ENCODE data around the gene ZRANB1.

DNA sequence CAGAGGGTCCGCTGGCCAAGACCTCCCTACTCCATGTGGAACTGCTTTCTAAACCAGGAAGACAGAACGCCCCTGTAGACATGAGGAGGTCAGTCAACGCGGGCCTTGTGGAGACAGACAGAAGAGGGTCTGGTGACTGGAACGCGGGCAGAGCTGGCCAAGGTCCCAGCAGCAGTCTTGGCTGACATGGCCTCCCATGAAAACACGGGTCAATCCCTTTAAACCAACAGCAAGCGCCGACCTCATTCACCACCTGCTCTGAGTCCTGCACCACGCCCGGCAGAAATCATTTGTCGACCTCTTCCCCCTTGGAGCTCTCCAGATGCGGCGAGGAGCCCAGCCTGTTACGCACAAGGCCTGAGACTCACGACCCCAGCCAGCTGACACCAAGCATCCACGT lies 78.5 kb downstream of the ZRANB1 start:
- TF ChIP-seq, protein P1, sequence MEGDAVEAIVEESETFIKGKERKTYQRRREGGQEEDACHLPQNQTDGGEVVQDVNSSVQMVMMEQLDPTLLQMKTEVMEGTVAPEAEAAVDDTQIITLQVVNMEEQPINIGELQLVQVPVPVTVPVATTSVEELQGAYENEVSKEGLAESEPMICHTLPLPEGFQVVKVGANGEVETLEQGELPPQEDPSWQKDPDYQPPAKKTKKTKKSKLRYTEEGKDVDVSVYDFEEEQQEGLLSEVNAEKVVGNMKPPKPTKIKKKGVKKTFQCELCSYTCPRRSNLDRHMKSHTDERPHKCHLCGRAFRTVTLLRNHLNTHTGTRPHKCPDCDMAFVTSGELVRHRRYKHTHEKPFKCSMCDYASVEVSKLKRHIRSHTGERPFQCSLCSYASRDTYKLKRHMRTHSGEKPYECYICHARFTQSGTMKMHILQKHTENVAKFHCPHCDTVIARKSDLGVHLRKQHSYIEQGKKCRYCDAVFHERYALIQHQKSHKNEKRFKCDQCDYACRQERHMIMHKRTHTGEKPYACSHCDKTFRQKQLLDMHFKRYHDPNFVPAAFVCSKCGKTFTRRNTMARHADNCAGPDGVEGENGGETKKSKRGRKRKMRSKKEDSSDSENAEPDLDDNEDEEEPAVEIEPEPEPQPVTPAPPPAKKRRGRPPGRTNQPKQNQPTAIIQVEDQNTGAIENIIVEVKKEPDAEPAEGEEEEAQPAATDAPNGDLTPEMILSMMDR (IDR thresholded peaks at IDR 0.05) = no peak
- no peak for TF ChIP-seq POLR2A (IDR thresholded peaks at IDR 0.05)
- TF ChIP-seq EP300 (IDR thresholded peaks at IDR 0.05) = no peak
- TF ChIP-seq POLR2AphosphoS5 (IDR thresholded peaks at IDR 0.05) = no peak

All from gastroesophageal sphincter (tissue), 3 donors.